PC-3 (cell line): Measurements from ENCODE around the gene SLC35D3. TPM values are rescaled to one million over a fixed set of nuclear protein-coding genes. Genes with fewer than 3 reads are reported as not detected.
A peak's percentile ranks its signal among the peaks of the same experiment; 100 is the strongest.

Experiments
- ATAC-seq: fragments of 200-7000 bp; cut with Tn5 transposase; 2 replicates; pipeline ENCODE4 v1.9.1; 2020; ENCODE audit warnings: mild to moderate bottlenecking, moderate library complexity
- BruUV-seq: library from RNA; stranded (reverse); fragments of 400-500 nt; replicated peaks from 2 replicates; lab custom pipeline; 2021; lab: Mats Ljungman, UMichigan
- CTCF ChIA-PET: fragments of 300-600 bp; sonication (Branson Sonifier 250); formaldehyde crosslinking; loops from one replicate; lab custom pipeline; 2022; ENCODE audit warnings: antibody characterized with exemption; lab: Charles Lee
- POLR2A ChIA-PET: fragments of 300-600 bp; sonication (Branson Sonifier 250); formaldehyde crosslinking; loops from one replicate; lab custom pipeline; 2022; ENCODE audit warnings: antibody characterized with exemption; ENCODE audit not compliant: unreplicated experiment; lab: Charles Lee
- DNase-seq: peaks from one replicate; pipeline ENCODE4 v3.0.0-alpha.2; 2015
- H2AFZ ChIP-seq: fragments of 300-600 bp; sonication (generic); 2 replicates; pipeline ENCODE4 v1.6.0; 2016; ENCODE audit warnings: antibody characterized with exemption, low read length
- H3F3A ChIP-seq: fragments of 300-600 bp; sonication (generic); one replicate; pipeline ENCODE4 v1.6.0; 2017; ENCODE audit warnings: antibody characterized with exemption, low read length, control low read depth, mild to moderate bottlenecking; ENCODE audit not compliant: unreplicated experiment
- H3K27ac ChIP-seq: fragments of 300-600 bp; sonication (generic); 2 replicates; pipeline ENCODE4 v1.5.1; 2016; ENCODE audit warnings: mild to moderate bottlenecking, low read length
- H3K27me3 ChIP-seq: fragments of 300-600 bp; sonication (generic); 2 replicates; pipeline ENCODE4 v1.6.1; 2016; ENCODE audit warnings: low read length, mixed read lengths
- H3K36me3 ChIP-seq: fragments of 300-600 bp; sonication (generic); 2 replicates; pipeline ENCODE4 v1.6.1; 2016; ENCODE audit warnings: low read depth, mixed run types, low read length, mixed read lengths
- H3K4me1 ChIP-seq: fragments of 300-600 bp; sonication (generic); 2 replicates; pipeline ENCODE4 v1.5.1; 2016; ENCODE audit warnings: low read length; ENCODE audit not compliant: insufficient read depth
- H3K4me2 ChIP-seq: fragments of 300-600 bp; sonication (generic); 2 replicates; pipeline ENCODE4 v1.6.0; 2016; ENCODE audit warnings: low read length
- H3K4me3 ChIP-seq: fragments of 300-600 bp; sonication (generic); 2 replicates; pipeline ENCODE4 v1.5.1; 2016; ENCODE audit warnings: mild to moderate bottlenecking, low read length, mixed read lengths
- H3K79me2 ChIP-seq: fragments of 300-600 bp; sonication (generic); 2 replicates; pipeline ENCODE4 v1.6.1; 2017; ENCODE audit warnings: low read length, mixed read lengths
- H3K9ac ChIP-seq: fragments of 300-600 bp; sonication (generic); 2 replicates; pipeline ENCODE4 v1.6.0; 2016; ENCODE audit warnings: mild to moderate bottlenecking, low read length
- H3K9me2 ChIP-seq: fragments of 300-600 bp; sonication (generic); replicated peaks from 2 replicates; pipeline ENCODE4 v1.6.1; 2016; ENCODE audit warnings: mixed run types, low read length, mixed read lengths
- H3K9me3 ChIP-seq: fragments of 300-600 bp; sonication (generic); 2 replicates; pipeline ENCODE4 v1.6.1; 2016; ENCODE audit warnings: low read length, mixed read lengths
- H4K20me1 ChIP-seq: fragments of 300-600 bp; sonication (generic); 2 replicates; pipeline ENCODE4 v1.6.1; 2016; ENCODE audit warnings: low read length, mixed read lengths
- CTCF ChIP-seq: fragments of 300-600 bp; sonication (generic); conservative IDR thresholded peaks from 2 replicates; pipeline ENCODE4 v1.5.1; 2017; ENCODE audit warnings: antibody characterized with exemption, low read depth, mild to moderate bottlenecking, low read length
- EZH2 ChIP-seq: fragments of 300-600 bp; sonication (generic); IDR thresholded peaks from one replicate; pipeline ENCODE4 v1.6.1; 2017; ENCODE audit warnings: antibody characterized with exemption, mild to moderate bottlenecking, low read length; ENCODE audit not compliant: unreplicated experiment
- EZH2phosphoT487 ChIP-seq: fragments of 300-600 bp; sonication (generic); IDR thresholded peaks from 2 replicates; pipeline ENCODE4 v1.6.1; 2018; ENCODE audit warnings: mild to moderate bottlenecking, antibody characterized with exemption, low read length, borderline replicate concordance
- intact Hi-C: fragments of 100-400 bp; cut with micrococcal nuclease; formaldehyde crosslinking; loops from 2 replicates; pipeline ENCODE4 v1.9.0; 2023
- total RNA-seq: library from RNA; depleted of rRNA; stranded (reverse); fragments of >200 nt; gene quantifications from 2 replicates; pipeline ENCODE4 v1.2.3, GENCODE V29; 2014

SLC35D3 gene
- total RNA-seq, 1 experiment from 2014 or later: not detected

DNA sequence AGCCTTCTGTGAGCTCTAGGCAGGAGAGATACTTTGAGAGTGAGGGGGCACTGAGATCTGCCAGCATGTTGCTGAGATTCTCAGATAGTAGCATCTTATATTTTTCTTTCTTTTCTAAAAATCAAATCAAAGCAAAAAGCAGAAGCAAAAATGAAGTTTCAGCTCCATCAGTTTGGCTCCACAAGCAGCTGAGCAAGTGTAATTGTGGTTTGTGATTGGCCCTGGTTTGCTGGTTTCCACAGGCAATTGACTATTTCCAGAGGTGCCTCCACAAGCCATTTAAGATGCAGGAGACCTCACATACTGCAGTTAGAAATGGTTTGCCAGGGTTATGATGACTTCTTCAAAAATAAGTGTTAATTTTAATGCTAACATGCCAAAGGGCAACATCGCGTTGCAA lies 4.3 kb downstream of the SLC35D3 start:
- no peak overlapping the region for H3K27ac ChIP-seq
- H3F3A ChIP-seq: no peaks in the 10 kb centered on the region
- intact Hi-C loops: no loop called here
- TF ChIP-seq EZH2phosphoT487: no peak
- no peak for TF ChIP-seq EZH2
- TF ChIP-seq CTCF: no peak
- POLR2A ChIA-PET: no interaction called here
- DNase-seq (no peak), ATAC-seq (no peak)
- H2AFZ ChIP-seq: no peak overlapping the region
- H3K27me3 ChIP-seq: peaks cover 7% of the 10 kb centered on the region
- H3K4me3 ChIP-seq: no peak overlapping the region
- no peaks in the 10 kb centered on the region for H3K79me2 ChIP-seq
- no peaks in the 10 kb centered on the region for H3K36me3 ChIP-seq
- H3K9me3 ChIP-seq: no peaks in the 10 kb centered on the region
- no peaks in the 10 kb centered on the region for H4K20me1 ChIP-seq
- H3K4me1 ChIP-seq: no peaks in the 10 kb centered on the region
- H3K9ac ChIP-seq: no peak overlapping the region
- CTCF ChIA-PET: no interaction called here
- BruUV-seq: no TSS peak
- H3K9me2 ChIP-seq: no peaks in the 10 kb centered on the region
- no peak overlapping the region for H3K4me2 ChIP-seq

GRCh38 chr6:136927292-136927691 lies 5.2 kb downstream of the SLC35D3 start:
- Histone ChIP-seq H3K4me3 (no peak overlapping the region), H3K9me3 (no peaks in the 10 kb centered on the region), H3K4me2 (no peak overlapping the region), H3K36me3 (no peaks in the 10 kb centered on the region), H3K79me2 (no peaks in the 10 kb centered on the region), H3F3A (no peaks in the 10 kb centered on the region), H2AFZ (no peak overlapping the region), H3K27me3 (no peaks in the 10 kb centered on the region), H4K20me1 (no peaks in the 10 kb centered on the region), H3K27ac (no peak overlapping the region), H3K9ac (no peak overlapping the region), H3K4me1 (no peaks in the 10 kb centered on the region), H3K9me2 (no peaks in the 10 kb centered on the region)
- DNase-seq (peak; percentile 6), ATAC-seq (peak; percentile 53)
- ChIA-PET CTCF (no interaction called here), POLR2A (no interaction called here)
- TF ChIP-seq EZH2: no peak
- TF ChIP-seq CTCF: peak; percentile 28
- BruUV-seq: no TSS peak
- intact Hi-C loops: no loop called here

GRCh38 chr6:136930528-136930927 lies 8.4 kb downstream of the SLC35D3 start:
- ATAC-seq: no peak
- intact Hi-C loops: no loop called here
- BruUV-seq: no TSS peak

More at GRCh38 chr6:136930528-136930927, 8.4 kb downstream of the SLC35D3 start:
- no peaks in the 10 kb centered on the region for H3K79me2 ChIP-seq
- no peak overlapping the region for H3K4me3 ChIP-seq
- DNase-seq: no peak
- H3K36me3 ChIP-seq: no peaks in the 10 kb centered on the region
- ChIA-PET CTCF (no interaction called here), POLR2A (no interaction called here)
- H3K9me3 ChIP-seq: no peaks in the 10 kb centered on the region
- no peaks in the 10 kb centered on the region for H3K27me3 ChIP-seq
- no peak overlapping the region for H3K4me2 ChIP-seq
- no peak for TF ChIP-seq EZH2
- no peak for TF ChIP-seq EZH2phosphoT487
- no peak for TF ChIP-seq CTCF
- H3K9ac ChIP-seq: no peak overlapping the region
- no peaks in the 10 kb centered on the region for H3F3A ChIP-seq
- no peak overlapping the region for H2AFZ ChIP-seq
- no peaks in the 10 kb centered on the region for H4K20me1 ChIP-seq
- H3K9me2 ChIP-seq: no peaks in the 10 kb centered on the region
- no peak overlapping the region for H3K27ac ChIP-seq
- H3K4me1 ChIP-seq: no peaks in the 10 kb centered on the region
